PFSK-1 (cell line): ENCODE measurements around the gene IGSF5.

ENCODE experiments used
- FOXP2 ChIP-seq: optimal IDR thresholded peaks from 2 replicates; pipeline ENCODE3; 2011; ENCODE audit warnings: borderline replicate concordance, control low read depth, inconsistent platforms; ENCODE audit not compliant: insufficient read depth; ENCODE audit errors: extremely low read length, extremely low read depth
- POLR2AphosphoS5 ChIP-seq: IDR thresholded peaks from 2 replicates; pipeline ENCODE4 v1.6.1; 2012; ENCODE audit warnings: low read depth, mild to moderate bottlenecking, control low read depth, low read length, moderate library complexity
- SIN3A ChIP-seq: IDR thresholded peaks from 2 replicates; pipeline ENCODE4 v1.6.1; 2012; ENCODE audit warnings: mild to moderate bottlenecking, low read length, moderate library complexity, borderline replicate concordance; ENCODE audit not compliant: insufficient read depth
- TAF1 ChIP-seq: IDR thresholded peaks from 2 replicates; pipeline ENCODE4 v1.6.1; 2012; ENCODE audit warnings: low read length, control low read depth, borderline replicate concordance; ENCODE audit not compliant: insufficient read depth
- TF ChIP-seq, protein P1 (sequence below), 2 experiments: IDR thresholded peaks; 2 replicates each; pipeline versions ENCODE4 v1.6.1 to v1.8.0; 2011 to 2012; ENCODE audit warnings: low read depth in 2 of 2, low read length in 2 of 2, control low read depth in 1 of 2, inconsistent platforms in 1 of 2, mild to moderate bottlenecking in 1 of 2, moderate library complexity in 1 of 2; ENCODE audit not compliant: insufficient read depth in 1 of 2

Gene IGSF5

GRCh38 chr21:39726133-39726532 lies 18.9 kb upstream of the IGSF5 start:
- TF ChIP-seq FOXP2 = no peak

DNA sequence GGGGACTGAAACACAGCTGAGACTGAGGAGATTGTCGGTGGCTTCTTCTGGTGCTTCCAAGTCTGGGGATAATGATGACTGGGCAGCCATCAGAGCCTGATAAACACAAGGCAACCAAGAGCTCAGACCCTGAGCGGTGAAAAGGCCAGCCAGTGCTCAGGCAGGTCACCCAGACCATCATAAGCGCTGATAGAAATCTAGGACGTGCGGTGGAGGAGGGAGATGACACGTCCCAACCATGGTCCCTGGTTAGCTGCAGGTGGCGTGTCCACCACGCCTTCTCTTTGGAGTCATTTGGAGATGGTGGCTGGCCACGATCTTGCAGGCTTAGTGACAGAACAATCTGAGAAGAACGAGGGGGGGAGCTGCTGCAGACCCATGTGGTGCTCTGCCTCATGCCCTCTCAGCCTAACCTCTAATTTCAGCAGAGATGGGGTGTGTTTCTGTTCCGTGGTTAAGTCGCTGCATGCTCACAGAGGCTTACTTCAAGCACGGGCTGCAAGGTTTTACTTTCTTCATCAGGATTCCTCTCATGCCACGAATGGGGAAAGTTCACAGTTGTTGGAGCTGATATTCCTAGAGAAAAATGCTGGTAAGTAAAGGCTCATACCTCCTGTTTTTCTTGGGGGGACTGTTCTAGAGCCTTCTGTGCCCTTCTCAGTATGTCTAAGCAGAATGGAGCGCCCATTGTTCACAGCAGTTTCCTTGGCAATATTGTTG lies 17.4 kb upstream of the IGSF5 start:
- TF ChIP-seq FOXP2 (no peak), POLR2AphosphoS5 (no peak), TAF1 (no peak), SIN3A (no peak)
- TF ChIP-seq, protein P1, sequence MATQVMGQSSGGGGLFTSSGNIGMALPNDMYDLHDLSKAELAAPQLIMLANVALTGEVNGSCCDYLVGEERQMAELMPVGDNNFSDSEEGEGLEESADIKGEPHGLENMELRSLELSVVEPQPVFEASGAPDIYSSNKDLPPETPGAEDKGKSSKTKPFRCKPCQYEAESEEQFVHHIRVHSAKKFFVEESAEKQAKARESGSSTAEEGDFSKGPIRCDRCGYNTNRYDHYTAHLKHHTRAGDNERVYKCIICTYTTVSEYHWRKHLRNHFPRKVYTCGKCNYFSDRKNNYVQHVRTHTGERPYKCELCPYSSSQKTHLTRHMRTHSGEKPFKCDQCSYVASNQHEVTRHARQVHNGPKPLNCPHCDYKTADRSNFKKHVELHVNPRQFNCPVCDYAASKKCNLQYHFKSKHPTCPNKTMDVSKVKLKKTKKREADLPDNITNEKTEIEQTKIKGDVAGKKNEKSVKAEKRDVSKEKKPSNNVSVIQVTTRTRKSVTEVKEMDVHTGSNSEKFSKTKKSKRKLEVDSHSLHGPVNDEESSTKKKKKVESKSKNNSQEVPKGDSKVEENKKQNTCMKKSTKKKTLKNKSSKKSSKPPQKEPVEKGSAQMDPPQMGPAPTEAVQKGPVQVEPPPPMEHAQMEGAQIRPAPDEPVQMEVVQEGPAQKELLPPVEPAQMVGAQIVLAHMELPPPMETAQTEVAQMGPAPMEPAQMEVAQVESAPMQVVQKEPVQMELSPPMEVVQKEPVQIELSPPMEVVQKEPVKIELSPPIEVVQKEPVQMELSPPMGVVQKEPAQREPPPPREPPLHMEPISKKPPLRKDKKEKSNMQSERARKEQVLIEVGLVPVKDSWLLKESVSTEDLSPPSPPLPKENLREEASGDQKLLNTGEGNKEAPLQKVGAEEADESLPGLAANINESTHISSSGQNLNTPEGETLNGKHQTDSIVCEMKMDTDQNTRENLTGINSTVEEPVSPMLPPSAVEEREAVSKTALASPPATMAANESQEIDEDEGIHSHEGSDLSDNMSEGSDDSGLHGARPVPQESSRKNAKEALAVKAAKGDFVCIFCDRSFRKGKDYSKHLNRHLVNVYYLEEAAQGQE (IDR thresholded peaks at IDR 0.05; ENCODE audit: insufficient read depth in 1 of 2, low read depth in 2 of 2, low read length in 2 of 2) = no peak

DNA sequence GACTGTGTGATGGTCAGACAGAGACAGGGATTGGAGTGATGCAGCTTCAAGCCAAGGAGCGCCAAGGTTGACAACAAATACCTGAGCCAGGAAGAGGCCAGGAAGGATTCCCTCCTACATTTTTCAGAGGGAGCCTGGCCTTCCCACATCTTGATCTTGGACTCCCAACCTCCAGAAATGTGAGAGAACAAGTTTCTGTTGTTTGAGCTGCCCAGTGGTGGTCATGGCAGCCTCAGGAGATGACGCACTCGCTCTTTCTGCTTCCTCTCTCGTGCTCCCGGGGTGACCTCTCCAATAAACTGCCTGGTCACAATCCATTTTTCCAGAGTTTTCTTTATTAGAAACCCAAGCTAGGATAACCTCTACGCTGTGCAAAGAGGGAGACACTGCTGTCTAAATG lies 16.6 kb upstream of the IGSF5 start:
- TF ChIP-seq SIN3A = no peak
- no peak for TF ChIP-seq FOXP2
- no peak for TF ChIP-seq POLR2AphosphoS5
- TF ChIP-seq, protein P1 (IDR thresholded peaks at IDR 0.05; ENCODE audit: insufficient read depth in 1 of 2, low read depth in 2 of 2, low read length in 2 of 2) = no peak
- TF ChIP-seq TAF1 = no peak

DNA sequence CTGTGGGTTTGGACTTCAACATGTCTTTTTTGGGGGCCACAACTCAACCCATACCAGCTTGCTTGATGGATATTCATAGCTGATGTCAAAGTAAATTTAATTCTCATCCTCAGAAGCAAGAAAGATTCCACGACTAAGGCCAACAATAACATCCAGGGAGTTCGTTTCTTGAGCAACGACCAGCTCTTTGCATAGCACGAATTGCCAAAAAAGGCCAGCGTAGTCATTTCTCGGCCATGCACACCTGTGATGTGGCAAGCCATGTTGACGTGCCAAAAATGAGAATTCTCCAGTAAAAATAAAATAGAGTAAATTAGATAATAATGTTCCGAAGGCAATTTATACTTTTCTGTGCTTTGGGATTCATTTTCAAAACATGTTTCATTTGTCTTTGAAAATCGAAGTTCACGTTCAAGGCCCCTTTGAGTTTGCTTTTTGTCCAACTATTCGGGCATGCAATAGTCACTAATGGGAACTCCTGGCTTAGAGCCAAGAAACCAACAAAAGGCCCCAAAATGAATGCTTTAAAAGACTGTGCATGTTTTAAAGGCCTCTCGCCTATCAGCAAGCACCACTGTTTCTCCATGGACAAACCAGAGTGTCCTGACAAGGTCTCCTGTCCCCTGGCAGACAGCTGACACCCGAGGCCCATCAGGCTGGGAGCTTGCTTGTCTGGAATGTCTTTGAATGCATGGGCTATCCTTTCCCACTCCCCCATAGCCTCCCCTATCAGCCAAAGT lies 14.4 kb upstream of the IGSF5 start:
- TF ChIP-seq TAF1 = no peak
- TF ChIP-seq, protein P1 (IDR thresholded peaks at IDR 0.05; ENCODE audit: insufficient read depth in 1 of 2, low read depth in 2 of 2, low read length in 2 of 2) = no peak
- TF ChIP-seq SIN3A = no peak
- no peak for TF ChIP-seq POLR2AphosphoS5
- no peak for TF ChIP-seq FOXP2

DNA sequence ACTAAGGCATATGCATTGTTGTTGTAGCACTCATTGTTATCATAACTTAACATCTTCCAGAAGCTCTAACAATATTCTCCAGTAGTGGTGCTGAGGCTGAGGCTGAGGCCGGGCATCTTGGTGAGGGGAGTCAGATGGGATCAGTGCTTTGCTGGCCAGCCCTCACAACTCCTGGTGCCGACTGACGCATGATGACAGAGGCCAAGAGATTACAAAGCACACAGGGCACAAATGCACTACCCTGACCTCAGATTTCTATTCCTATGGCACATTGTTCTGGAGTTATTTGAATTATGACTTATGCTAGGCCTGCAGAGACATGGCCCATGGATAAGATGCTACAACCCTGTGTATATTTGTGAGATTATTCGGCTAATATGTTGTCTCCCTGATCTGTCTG lies 8.3 kb upstream of the IGSF5 start:
- TF ChIP-seq, protein P1 (IDR thresholded peaks at IDR 0.05; ENCODE audit: insufficient read depth in 1 of 2, low read depth in 2 of 2, low read length in 2 of 2) = no peak
- TF ChIP-seq SIN3A (no peak), POLR2AphosphoS5 (no peak), FOXP2 (no peak), TAF1 (no peak)
